HG03378 (cell line): ENCODE data around the gene TSEN15.

Experiments used
- ATAC-seq: cut with Tn5 transposase; IDR thresholded peaks from one replicate; pipeline ENCODE4 v1.9.1; 2021; ENCODE audit warnings: mild to moderate bottlenecking, moderate library complexity; ENCODE audit not compliant: unreplicated experiment

The TSEN15 gene

DNA sequence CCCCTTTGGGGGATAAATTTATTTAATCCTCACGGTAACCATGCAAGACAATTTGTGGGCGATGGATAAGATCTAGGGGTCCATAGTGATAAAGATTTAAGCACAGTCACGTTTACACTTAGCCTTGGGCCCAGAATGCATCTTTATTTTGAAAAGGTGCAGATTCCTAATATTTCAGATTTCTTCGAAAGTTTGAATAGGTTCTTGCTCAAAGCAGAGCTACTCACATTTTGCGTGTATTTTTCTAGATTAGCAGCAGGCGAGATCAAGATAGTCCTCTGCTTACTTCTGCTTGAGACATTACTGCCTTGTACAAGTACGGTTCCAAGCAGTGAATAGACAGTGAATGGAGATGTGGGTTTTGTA, 647 bp downstream of the TSEN15 start:
- ATAC-seq = no peak

DNA sequence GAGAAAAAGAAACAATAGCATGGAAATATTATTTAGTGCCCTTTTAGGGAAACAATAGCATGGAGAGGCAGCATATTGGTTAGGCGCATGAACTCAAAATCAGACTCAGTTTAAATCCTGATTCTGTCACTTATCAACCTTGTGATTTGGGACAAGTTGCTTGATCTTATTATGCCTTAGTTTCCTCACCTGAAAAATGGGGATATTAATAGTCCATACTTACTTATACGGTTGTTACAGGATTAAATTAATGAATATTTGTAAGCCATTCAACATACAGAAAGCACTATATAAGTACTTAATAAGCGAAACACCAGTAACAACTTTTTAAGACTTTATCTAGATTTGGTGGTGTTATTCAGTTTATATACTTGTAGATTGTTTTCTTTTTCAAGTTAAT, 1.2 kb downstream of the TSEN15 start:
- ATAC-seq = no peak

DNA sequence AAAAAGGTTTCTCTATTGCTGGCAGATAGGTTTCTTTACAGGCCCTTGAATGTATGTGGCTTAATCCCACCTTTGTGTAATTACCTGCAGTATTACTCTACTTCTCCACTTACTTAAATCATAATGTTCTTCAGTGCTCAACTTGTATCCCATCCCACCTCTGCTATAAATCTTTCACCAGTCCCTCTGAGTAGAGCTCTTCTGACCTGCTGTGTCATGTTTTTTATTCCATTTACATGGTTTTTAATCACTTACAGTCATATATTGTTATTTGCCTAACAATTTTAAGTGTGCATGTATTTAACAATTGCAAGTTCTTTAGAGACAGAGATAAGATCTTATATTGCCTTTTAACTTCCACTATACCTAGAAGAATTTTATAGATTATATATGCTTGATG, 2.4 kb downstream of the TSEN15 start:
- ATAC-seq = no peak

DNA sequence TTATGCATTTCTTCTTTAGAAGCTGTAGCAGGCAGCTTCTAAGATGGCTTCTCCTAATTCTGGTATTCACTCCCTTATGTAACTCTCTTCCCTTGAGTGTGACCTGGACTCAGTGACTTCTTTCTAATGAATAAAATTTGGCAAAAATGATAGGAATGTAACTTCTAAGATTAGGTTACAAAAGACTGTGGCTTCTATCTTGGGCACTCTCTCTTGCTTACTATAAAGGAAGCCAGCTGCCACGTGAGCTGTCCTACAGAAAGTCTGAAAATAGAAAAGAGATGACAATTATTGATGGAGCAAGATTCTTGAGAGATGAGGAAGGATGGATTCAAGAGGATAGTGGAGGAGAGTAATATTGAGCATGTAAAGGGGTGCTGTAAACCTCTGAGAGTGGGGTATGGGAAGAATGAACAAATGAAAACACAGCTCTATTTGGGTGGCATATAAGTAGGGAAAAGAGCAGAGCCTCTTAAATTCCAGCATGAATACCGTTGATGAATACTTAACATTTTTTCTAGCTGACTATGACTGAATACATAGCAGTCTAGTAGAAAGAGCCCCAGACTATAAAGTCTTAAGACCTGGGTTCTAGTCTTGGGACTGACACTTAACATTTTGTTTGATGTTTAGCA, 5.5 kb downstream of the TSEN15 start:
- no peak for ATAC-seq

DNA sequence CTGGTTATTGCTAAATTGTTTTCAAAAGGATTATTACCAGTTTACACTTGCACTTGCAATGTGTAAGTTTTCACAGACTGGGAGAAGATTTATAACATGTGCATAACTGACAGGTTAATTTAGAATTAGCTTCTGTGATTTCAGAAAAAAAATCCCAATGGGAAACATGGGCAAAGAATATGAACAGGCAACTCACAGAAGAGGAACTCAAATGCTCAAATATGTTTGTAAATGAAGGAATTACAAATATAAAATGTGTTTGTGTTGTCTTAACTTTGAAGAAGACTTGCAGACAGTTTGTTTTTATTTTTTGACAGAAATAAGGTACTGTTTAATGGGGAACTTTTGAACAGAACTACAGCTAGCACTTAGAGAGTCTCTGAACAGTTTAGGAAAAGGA, 8.4 kb downstream of the TSEN15 start:
- ATAC-seq = no peak

DNA sequence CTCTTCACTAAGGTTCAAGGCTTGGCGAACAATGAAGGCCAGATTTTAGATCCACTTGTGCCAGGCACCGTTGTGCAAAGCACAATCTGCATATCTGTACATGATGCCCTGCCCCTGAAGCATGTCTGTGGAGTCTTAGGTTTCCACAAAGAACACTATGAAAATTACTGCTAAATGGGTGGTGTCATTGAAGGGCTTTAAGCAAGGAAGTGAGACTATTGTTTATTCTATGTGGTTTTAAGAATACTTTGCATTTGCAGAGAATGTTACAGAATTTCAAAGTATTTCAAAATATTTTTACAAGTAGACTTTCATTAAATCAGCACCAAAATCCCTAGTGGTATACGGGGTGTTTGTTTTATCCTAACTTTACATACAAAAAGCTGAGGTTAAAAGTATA, 8.8 kb downstream of the TSEN15 start:
- no peak for ATAC-seq

DNA sequence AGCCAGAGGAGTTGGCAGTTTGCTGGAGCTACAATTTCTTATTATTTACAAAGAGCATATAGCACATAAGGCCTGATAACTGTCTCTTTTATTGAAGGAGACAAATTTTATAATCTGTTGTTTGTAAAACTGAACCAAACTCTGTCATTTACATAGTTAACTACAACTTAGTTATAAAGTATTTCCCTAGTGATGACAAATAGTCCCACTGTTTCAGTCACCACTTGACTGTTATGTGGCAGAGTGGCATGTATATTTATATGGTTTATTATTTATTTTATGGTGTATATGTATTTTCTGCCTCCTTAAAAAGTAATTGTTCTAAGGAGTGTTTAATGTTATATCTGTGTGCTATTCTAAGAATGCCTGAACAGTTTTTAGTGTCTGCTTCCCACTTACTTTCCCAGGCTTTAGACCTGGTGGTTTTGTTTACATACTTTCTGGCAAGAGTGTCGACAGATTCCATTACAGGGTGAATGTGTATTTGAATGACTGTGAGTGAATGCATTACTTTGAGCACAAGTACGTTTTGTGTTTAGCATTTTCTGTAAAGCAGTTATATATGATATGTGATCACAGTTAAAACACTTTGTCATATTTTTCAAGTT, 10.0 kb downstream of the TSEN15 start:
- ATAC-seq = no peak

DNA sequence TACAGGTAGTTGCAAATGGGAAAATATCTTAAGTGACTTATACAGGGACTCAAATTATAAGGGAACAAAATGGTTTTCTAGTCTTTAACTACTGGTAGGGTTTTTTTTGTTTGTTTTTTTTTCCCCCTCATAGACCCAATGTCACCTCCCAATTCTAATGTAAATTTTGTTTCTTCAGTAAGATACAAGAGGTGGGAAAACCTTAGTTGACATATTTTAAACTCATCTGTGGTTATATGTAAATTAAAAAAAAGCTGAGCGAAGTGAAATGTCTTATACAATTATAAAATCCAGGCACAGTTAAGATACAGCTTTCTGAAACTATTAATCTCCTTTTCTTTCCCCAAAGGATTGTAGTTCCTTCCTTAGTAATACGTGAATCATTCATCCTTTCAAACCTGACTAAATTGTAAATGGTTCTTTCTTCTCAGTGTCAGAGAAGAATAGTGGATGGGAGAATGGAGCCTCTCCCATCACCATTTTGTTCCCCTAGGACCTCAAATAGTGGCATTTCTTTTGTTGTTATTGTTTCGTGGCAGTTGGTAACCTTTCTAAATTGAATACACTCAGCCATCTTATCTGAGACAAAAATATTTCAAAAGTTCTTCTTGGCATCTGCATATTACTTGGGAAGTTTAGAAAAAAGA, 11.2 kb downstream of the TSEN15 start:
- ATAC-seq = no peak

DNA sequence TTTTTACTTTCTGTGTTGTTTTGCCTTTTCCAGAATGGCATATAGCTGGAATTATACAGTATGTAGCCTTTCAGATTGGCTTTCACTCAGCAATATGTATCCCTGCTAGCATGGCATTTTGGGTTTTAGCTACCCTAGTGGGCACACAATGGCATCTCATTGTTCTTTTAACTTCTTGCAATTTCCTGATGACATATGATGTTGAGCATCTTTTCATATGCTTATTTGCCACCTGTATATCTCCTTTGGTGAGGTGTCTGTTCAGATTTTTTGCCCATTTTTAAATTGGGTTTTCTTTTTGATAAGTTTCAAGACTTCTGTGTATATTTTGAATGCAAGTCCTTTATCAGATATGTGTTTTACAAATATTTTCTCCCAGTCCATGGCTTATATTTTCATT, 14.0 kb downstream of the TSEN15 start:
- no peak for ATAC-seq

DNA sequence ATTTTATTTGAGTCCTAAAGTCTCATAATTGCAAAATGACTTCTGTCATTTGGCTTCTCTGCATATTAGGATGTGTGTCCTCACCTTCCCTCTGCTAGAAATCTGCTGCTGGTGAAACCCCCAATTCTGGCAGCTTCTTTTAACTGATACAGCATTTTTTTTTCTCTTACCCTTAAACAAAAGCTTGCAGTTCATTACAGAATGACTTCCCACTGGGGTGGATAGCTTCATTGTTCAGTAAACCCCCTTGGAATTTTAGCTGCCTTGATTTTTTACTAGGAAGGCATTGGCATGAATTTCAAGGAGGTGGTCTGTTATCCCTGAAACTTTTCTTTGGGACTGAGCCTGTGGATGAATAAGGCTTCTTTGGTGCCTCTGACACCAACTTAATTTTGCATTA, 16.8 kb downstream of the TSEN15 start:
- ATAC-seq = no peak

DNA sequence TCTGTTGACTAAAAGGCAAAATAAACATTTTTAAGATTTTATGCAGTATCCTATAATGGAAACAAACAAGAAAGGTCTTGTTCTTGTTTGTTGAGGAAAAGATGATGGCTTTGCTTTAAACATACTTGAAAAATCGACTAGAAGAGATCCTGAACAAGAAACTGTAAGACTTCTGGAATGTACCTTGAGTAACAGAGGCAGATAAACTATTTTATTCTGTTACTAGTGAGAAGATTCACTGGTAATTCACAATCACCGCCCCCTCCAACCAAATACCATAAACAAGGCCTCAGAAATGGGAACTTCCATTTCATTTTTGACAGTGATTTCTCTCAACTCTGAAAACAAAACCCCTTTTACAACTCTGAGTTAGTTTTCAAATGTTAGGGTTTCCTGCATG, 18.1 kb downstream of the TSEN15 start:
- no peak for ATAC-seq

DNA sequence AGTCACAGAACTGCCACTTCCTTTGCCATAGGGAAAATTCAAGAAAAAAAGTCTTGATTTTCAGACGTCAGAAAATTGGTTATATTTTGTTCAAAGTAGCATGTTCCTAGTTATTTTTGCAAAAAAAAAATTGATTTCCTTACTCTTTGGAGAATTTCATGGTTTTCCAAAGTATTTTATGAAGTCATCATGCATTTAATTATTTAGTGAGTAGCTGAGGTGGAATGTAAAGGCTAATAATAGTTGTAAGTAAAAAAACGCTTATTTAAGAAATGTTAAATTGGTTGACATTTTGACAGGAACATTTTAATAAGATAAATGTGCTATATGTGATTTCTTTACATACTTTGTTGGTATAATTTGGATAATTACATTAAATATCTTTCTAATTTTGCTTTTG, 20.8 kb downstream of the TSEN15 start:
- no peak for ATAC-seq

DNA sequence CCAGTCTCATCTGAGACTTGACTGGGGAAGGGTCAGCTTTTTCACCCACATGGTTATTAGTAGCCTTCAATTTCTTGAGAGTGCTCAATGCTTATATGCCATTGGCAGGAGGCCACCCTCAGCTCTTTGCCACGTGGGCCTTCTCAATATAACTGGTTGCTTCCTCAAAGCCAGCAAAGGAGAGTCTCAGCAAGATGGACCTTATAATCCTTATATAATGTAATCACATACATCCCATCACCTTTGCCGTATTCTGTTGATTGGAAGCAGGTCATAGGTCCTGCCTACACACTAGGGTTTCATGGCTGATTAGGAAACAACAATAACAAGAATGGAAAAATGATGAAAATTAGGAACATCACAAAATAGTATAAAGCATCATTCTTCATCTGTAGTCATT, 22.9 kb downstream of the TSEN15 start:
- no peak for ATAC-seq

DNA sequence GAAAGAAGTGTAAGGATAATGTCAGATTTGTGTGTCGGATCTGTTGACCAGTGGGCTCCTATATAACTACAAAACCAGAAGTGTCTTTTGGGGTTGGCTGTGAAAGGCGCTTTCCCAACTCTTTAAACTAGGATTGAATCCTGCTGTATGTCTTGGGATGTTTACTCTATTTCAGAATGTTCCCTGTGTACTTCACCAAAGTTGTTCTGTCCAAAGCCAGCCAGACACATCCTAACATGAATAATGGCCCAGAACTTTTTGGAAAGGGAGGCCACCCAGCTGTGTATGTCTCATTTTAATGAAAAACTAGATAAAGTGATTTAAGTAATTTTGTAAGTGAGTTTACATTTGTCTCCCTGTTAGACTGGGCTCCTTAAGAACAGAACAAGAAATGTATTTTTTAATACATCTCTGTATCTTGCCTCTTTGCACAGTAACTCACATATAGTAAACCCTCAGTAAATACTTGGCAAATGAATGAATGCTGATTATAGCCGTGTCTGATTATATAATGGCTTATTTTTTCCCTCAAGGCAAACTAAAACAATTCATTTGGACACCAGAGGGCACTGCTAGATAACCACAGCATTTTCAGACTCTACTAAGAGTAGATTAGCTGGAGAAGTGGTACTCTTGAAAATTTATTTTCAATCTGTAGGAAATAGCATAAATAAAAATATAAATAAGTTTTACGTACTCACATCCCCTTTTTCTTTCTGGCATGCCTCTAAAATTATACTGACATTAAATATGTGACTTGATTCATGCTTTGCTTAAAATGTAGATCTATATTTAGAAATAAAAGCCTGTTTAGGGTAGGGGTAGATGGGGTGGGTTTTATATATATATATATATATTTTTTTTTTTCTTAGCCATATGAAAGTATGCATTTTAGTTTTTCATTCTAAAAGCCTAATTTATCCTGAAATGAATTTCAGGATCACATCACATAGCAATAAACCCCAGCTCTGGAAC, 23.8 kb downstream of the TSEN15 start:
- ATAC-seq = no peak

DNA sequence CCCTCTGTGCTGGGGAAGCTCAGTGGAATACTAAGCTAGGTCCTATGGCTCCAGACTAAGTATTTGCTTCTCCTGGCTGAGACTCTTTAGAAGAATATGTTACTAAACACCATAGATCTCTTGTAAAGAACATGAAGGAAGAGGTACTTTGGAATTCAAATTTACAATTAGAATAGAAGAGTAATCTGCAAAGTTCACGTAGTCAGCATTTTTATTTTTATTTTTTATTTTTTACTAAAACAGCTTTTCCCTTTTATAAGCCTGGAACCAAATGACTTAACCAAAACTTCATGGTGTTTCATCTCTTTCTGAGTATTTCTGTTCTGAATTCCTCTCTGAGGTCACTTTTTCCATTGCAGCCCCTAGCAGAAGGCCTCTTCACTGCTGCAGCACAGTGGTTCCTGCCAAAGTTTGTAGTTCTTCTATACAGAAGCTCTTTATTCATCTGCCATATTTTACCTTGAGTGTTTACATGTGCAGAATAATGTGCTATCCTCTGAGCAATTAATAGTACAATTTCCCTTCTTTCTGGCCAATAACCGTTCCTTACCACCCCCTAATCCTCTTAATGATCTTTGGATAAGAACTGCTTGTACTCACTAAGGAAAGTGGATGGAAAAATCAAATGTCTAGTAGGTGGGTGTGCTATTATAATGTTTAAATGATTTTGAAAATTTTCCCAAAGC, 27.2 kb downstream of the TSEN15 start:
- ATAC-seq = no peak

DNA sequence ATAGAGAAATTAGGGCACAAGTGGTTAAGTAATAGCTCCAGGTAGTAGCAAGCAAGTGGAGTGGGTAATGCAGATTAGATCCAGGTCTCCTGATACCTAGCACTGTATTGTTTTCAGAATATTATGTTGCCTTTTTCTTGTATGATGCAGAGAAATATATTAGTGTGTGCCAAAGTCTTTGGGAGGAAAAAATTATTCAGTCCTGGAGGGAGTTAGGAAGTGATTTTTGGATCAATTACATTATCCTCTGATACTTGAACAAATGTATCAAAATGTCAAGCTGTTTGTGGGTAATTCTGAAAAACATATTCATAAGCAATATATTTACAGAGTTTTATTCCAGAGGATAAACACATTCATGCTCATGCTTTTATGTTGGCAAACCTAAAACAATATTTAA, 28.8 kb downstream of the TSEN15 start:
- ATAC-seq = no peak

DNA sequence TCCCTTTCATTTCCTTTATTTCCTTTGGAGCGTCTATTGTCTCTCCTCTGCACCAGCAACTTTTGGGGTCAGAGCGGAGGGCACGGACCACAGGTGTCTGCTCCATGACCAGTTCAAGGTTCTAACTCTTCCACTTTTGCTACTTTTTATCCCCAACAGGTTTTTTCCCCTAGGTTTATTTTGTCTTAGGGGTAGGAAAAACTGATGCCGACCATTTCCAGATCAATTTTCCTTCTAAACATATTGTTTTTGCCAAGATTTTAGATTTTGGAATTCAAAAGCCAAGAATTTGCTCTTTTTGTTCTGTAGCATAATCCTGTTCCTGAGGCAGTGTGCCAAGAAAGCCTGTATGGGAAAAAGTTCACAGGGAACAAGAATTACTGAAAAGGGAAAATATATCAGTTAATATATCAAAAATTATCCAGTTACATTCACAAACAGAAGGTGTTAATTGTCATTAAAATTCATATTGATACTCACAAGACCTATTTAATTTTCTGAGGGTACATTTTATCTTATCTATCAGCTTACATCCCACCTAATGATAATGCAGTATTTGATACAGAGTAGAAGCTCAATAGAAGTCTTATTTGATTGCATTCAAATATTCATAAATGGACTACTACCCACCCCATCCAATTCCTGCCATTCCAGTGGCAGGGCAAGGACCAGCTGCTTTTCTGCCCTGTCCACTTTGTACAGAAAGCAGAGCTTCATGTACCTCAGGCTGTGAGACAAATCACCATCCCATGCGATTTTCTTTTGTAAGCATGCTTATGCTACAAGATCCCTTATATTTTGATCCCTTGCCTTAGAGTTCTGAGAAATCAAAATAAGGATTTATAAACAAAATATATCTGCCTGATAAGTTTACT, 31.2 kb downstream of the TSEN15 start:
- no peak for ATAC-seq

DNA sequence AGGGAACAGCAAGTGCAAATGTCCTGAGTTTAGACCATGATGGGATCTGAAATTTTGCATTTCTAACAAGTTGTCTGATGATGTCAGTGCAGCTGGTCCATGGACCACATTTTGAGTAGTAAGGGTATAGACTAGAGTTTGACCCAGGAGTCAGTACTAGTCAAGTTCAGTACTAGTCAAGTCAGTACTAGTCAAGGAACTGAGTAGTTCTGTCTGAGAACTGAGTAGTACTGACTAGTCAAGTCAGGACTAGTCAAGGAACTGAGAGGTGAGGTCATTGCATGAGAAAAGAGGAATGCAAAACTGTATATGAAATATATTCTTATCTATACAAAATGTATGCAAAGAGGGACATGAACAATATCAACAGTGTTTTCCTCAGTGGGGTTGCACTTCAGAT, 34.1 kb downstream of the TSEN15 start:
- no peak for ATAC-seq

DNA sequence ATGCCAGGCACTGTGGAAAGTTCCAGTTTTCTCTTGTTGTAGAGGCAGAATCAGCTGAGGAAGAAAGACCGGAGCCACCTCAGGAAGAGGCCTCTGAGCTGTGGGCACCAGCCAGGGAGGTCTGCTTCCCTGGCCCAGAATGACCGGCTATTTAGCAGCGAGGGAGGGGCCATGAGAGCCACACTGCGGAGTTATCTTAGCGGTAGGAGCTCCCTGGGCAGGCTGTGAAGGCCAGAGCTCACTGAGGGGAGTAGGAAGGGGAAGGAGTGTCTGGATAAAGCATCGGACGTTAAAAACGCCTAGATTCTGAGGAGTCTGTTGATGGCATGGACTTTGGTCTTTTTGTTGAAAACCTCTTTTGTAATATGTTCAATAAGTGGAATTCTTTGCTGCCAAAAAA, 36.5 kb downstream of the TSEN15 start:
- ATAC-seq = no peak

DNA sequence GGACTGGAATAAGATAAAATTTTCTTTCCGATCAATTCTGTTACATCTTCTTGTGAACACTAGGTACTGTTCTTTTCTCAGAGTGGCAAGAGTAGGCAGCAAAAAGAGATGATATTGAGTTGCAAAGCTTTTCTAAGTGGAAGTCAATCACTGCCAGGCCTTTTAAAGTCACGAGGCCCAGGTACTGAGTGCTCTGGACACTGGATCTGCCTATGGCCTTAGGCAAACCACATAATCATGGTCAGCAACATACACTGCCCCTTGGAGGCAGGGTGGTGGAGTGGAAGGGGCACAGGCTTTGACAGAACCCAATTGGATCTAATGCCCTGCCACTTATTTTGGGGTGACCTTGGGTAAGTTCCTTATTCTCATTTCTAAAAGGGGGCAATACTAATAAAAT, 41.5 kb downstream of the TSEN15 start:
- ATAC-seq = no peak
